ENCODE results near the gene GNB1. TPM values are rescaled to one million over a fixed set of nuclear protein-coding genes. Genes with fewer than 3 reads are reported as not detected.
"Not testable (repeated sequence)": the region's sequence is repeated elsewhere in the genome, so short reads cannot be mapped to it uniquely, and the experiment has no call there.

The GNB1 gene
- total and polyA plus RNA-seq, 7 donors, result 119 to 197 (median 157) TPM

- no peak for DNase-seq
- H3K4me3 ChIP-seq, result no peak overlapping the region
- intact Hi-C loops (cut with DNase I), result no loop called here
- no peaks in the 10 kb centered on the region for H3K9me3 ChIP-seq
- WGBS, 2 donors, result 77% methylated on average over 6 of the region's 6 CpGs
- no peaks in the 10 kb centered on the region for H3K4me1 ChIP-seq
- no peak overlapping the region for H3K27ac ChIP-seq
- no peak for TF ChIP-seq EP300 (IDR thresholded peaks at IDR 0.05)
- TF ChIP-seq POLR2A (IDR thresholded peaks at IDR 0.05), result no peak
- no peak for TF ChIP-seq CTCF (IDR thresholded peaks at IDR 0.05)
- TF ChIP-seq POLR2AphosphoS5 (IDR thresholded peaks at IDR 0.05), result no peak
- H3K36me3 ChIP-seq, result no peaks in the 10 kb centered on the region
- H3K27me3 ChIP-seq, result peaks cover 0 to 39% (median 6%) of the 10 kb centered on the region in 3 donors
These were observed 47.3 kb upstream of the GNB1 start for GRCh38 chr1:1938276-1938573.

- Histone ChIP-seq H3K27ac (no peak overlapping the region), H3K4me3 (no peak overlapping the region), H3K36me3 (no peaks in the 10 kb centered on the region), H3K27me3 (peaks cover 0 to 34% (median under 1%) of the 10 kb centered on the region in 3 donors), H3K4me1 (no peaks in the 10 kb centered on the region), H3K9me3 (no peaks in the 10 kb centered on the region)
- WGBS, 2 donors, result 68 to 79% methylated on average over 16 of the region's 16 CpGs
- DNase-seq, result no peak
- TF ChIP-seq POLR2AphosphoS5 (IDR thresholded peaks at IDR 0.05), result no peak
- TF ChIP-seq POLR2A (IDR thresholded peaks at IDR 0.05), result no peak
- no peak for TF ChIP-seq EP300 (IDR thresholded peaks at IDR 0.05)
- TF ChIP-seq CTCF (IDR thresholded peaks at IDR 0.05), result no peak
- intact Hi-C loops (cut with DNase I), result no loop called here
These were observed 46.8 kb upstream of the GNB1 start for GRCh38 chr1:1937549-1938275.

- Histone ChIP-seq H3K9me3 (no peaks in the 10 kb centered on the region), H3K4me1 (no peaks in the 10 kb centered on the region), H3K36me3 (no peaks in the 10 kb centered on the region), H3K27me3 (peaks cover 0 to 27% (median 0%) of the 10 kb centered on the region in 3 donors), H3K4me3 (no peak overlapping the region), H3K27ac (no peak overlapping the region)
- 59 to 71% methylated on average over 15 of the region's 15 CpGs for WGBS, 2 donors
- DNase-seq, result no peak
- intact Hi-C loops (cut with DNase I), result no loop called here
- TF ChIP-seq CTCF (IDR thresholded peaks at IDR 0.05) (no peak), EP300 (IDR thresholded peaks at IDR 0.05) (no peak), POLR2A (IDR thresholded peaks at IDR 0.05) (no peak), POLR2AphosphoS5 (IDR thresholded peaks at IDR 0.05) (no peak)
These were observed 46.2 kb upstream of the GNB1 start for GRCh38 chr1:1937061-1937460.

GRCh38 chr1:1934848-1935247 lies 44.0 kb upstream of the GNB1 start:
- H3K9me3 ChIP-seq; H3K4me3 ChIP-seq; H3K4me1 ChIP-seq; H3K27ac ChIP-seq; DNase-seq; intact Hi-C loops (cut with DNase I); H3K36me3 ChIP-seq: not testable (repeated sequence)
- WGBS, 2 donors, result 56 to 96% methylated on average over 5 to 19 of the region's 21 CpGs
- peaks cover 0 to 21% (median 0%) of the 10 kb centered on the region in 3 donors for H3K27me3 ChIP-seq

GRCh38 chr1:1929639-1930545 lies 39.0 kb upstream of the GNB1 start:
- WGBS, 2 donors, result 82 to 90% methylated on average over 38 of the region's 38 CpGs
- H3K27me3 ChIP-seq, result peaks cover 0 to 8% (median 0%) of the 10 kb centered on the region in 3 donors
- DNase-seq, result no peak
- H3K9me3 ChIP-seq, result no peaks in the 10 kb centered on the region
- no peak overlapping the region for H3K27ac ChIP-seq
- TF ChIP-seq POLR2A (IDR thresholded peaks at IDR 0.05) (no peak), CTCF (IDR thresholded peaks at IDR 0.05) (no peak), EP300 (IDR thresholded peaks at IDR 0.05) (no peak), POLR2AphosphoS5 (IDR thresholded peaks at IDR 0.05) (no peak)
- no peaks in the 10 kb centered on the region for H3K4me1 ChIP-seq
- H3K4me3 ChIP-seq, result no peak overlapping the region
- intact Hi-C loops (cut with DNase I), result no loop called here
- no peaks in the 10 kb centered on the region for H3K36me3 ChIP-seq

All from sigmoid colon (tissue), 7 donors.